HG03039 (cell line): ENCODE measurements around the gene GGN.
"Not testable (repeated sequence)": the region's sequence is repeated elsewhere in the genome, so short reads cannot be mapped to it uniquely, and the experiment has no call there.

Experiments
- ATAC-seq: cut with Tn5 transposase; IDR thresholded peaks from one replicate; pipeline ENCODE4 v1.9.1; 2021; ENCODE audit warnings: mild to moderate bottlenecking, moderate library complexity; ENCODE audit not compliant: unreplicated experiment

The GGN gene

DNA sequence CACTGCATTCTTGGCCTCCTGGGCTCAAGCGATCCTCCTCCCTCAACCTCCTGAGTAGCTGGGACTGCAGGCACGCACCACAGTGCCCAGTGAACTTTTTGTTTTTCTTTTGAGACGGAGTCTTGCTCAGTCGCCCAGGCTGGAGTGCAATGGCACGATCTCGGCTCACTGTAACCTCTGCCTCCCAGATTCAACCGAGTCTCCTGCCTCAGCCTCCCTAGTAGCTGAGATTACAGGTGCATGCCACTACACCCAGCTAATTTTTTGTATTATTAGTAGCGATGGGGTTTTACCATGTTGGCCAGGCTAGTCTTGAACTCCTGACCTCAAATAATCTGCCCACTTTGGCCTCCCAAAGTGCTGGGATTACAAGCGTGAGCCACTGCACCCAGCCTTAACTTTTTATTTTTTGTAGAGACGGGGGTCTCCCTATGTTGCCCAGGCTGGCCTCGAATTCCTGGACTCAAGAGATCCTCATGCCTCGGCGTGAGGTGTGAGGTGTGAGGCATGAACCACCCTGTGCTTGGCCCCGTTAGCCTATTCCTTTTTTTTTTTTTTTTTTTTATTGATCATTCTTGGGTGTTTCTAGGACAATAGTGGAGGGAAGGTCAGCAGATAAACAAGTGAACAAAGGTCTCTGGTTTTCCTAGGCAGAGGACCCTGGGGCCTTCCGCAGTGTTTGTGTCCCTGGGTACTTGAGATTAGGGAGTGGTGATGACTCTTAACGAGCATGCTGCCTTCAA, 24.7 kb downstream of the GGN start:
- ATAC-seq: not testable (repeated sequence)

DNA sequence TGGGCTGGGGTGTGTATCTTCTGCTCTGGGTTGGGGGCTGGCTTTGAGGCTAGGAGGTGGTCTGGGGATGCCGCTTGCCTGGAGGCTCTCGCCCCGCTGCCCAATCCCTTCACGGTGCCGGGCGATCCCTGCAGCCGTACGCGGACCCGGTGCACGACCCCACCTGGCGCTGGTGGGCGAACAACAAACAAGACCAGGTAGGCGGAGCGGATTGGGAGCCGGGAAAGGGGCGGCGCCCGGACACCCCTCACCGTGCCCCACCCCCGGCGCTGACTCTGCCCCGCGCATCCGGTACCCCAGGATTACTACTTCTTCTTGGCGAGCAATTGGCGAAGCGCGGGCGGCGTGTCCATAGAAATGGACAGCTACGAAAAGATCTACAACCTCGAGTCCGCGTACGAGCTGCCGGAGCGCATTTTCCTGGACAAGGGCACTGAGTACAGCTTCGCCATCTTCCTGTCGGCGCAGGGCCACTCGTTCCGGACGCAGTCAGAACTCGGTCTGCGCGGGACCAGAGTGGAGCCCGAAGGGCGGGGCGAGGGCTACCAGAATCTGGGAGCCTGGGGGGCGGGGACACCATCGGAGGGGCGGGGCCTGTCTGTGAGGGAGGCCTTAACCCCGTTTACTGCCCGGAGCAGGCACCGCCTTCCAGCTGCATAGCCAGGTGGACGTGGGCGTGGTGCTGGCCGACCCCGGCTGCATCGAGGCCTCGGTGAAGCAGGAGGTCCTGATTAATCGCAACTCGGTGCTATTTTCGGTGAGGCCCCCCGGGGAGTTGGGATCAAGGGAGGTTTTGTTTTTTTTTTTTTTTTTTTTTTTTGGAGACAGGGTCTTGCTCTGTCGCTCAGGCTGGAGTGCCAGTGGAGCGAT, 25.5 kb downstream of the GGN start:
- ATAC-seq: no peak

DNA sequence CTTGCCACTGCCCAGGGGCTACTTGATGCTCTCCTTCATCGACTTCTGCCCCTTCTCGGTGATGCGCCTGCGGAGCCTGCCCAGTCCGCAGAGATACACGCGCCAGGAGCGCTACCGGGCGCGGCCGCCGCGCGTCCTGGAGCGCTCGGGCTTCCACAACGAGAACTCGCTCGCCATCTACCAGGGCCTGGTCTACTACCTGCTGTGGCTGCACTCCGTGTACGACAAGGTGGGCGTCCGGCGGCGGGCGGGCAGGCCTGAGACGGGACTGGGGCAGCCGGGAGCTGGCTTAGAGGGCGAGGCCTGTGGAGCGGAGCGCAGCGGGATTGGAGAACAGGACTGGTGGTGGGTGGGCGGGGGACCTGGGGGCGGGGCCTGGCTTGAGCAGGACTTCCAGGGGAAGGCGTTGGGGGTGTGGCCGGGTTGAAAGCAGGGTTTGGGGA, 26.2 kb downstream of the GGN start:
- ATAC-seq: no peak

DNA sequence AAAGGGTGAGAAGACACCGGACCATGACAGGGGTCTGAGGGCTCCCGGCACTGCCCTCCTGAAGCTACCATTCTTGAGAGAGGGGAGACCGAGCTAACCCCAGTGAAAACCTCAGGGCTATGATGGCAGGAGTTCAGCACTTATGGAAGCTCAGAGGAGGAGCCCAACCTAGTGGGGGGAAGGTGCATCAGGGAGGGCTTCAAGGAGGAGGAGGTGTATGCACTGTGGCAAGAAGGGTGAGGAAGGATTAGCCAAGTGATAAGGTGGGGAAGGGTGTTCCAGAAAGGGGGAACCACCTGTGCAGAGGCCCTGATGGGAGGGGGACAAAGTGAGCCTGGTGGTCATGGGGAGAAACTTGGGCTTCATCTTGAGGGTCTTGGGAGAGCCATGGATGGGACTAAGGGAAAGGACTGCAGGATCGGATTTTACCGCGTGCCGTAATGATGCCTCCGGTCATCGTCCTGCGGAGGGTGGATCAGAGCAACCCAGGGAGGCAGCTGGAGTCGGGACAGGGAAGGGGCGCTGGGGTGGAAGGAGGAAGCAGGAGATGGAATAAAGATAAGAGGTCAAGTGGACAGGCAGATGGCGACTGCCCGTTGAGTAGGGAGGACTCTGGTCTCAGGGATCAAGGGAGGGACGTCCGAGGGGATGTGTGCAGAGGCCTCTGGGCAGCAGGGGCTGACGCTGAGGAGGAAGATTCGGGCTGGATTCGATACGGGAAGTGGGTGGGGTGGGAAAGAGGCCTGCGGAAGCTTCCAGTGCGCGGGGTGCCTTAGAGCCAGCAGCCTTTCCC, 26.8 kb downstream of the GGN start:
- no peak for ATAC-seq

DNA sequence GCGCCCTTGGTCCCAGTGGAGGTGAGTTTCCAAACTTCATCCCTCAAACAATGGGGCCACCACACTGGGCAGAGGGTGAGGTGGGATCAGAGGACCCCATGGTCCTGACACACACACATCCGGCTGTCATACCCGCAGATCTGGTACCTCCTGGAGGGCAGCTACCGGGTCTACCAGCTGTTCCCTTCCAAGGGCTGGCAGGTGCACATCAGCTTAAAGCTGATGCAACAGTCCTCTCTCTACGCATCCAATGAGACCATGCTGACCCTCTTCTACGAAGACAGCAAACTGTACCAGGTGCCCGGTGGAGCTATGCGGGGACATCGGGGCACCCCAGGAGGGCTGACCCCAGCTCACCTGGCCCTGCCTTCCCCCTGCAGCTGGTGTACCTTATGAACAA, 27.5 kb downstream of the GGN start:
- no peak for ATAC-seq

DNA sequence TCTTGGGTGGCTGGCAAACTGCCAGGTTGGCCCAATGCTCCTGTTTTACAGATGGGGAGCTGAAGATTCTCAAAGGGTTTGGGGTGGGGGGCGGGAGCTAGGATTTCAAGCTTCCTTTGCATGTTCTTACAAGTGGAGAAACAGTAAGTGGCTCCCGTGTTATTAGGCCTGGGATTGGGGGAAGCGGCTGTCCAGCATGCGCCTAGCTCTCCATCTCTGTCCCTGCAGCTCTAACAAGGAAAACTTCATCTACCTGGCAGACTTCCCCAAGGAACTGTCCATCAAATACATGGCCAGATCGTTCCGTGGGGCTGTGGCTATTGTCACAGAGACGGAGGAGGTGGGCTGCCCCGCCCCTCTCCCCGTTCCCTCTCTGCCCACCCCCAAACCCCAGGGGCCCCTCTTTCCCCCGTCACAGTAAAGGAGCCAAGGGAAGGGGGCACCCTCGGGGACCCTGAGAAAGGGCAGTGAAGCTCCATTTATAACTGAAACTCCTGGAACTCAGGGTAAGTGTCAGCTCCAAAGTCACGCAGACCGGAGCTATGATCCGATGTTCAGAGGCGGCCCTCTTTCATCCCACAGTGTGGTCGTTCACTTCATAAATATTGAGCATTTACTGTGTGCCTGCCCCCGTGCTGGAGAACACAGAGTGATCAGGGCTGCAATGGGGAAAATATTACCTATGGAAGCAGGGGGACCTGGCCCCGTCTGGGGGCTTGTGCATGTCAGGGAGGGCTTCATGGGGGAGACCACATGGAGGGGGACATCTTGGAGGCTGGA, 28.4 kb downstream of the GGN start:
- no peak for ATAC-seq

DNA sequence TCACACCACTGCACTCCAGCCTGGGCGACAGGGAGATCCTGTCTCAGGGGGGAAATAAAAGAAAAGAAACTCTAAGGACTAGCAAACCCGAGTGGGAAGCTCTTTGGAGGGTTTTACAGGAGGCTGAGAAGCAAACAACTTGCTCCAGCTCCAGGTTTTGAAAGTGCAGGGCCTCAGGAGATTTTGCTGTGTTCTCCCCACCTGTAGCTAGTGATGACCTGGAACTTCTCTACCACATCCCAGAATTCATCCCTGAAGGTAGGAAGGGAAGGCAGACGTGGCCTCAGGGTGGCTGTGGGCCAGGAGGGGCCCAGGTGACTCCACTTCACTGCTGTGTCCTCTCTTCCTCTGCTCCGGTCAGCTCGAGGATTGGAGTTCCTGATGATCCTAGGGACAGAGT, 29.8 kb downstream of the GGN start:
- ATAC-seq: no peak

DNA sequence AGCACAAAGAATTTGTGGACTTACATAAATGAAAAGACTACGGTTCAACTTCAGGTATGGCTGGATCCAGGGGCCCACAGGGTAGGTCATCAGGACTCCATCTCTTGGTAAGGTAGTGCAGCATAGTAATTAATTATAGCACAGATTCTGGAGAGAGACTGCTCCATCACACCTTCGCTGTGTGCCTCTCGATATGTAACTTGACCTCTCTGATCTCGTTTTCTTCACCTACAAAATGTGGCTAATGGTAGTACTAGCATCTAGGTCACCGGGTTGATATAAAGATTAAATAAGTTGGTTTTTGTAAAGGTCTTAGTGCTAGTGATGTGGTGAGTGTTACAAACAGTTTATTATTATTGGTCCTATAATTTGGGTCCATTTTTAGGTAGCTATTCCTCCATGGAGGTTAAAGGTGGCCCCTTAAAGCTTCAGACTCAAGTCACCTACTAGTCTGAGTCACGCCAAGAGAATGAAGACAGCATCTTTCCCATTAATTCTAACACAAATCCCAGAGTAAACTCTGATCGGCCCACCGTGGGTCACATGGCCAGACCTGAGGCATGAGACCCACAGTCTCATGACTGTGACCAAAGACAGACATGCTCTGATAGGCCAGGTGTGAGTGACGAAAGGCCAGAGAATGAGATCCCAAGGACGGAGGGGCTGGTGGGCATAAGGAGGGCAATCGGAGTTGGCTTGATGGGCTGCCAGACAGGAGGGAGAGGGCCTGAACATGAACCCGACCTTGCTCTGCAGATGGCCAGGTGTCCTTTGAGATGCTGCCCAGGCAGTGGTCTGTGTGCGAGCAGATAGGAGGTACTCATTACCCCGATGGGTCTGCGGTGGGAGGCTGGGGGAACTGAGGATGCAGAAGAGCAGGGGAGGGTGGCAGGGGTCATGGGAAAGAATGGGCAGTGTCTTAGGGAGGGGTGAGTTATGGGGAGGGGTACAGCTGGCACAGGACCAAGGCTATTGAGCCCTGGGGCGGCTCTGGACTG, 31.8 kb downstream of the GGN start:
- no peak for ATAC-seq

DNA sequence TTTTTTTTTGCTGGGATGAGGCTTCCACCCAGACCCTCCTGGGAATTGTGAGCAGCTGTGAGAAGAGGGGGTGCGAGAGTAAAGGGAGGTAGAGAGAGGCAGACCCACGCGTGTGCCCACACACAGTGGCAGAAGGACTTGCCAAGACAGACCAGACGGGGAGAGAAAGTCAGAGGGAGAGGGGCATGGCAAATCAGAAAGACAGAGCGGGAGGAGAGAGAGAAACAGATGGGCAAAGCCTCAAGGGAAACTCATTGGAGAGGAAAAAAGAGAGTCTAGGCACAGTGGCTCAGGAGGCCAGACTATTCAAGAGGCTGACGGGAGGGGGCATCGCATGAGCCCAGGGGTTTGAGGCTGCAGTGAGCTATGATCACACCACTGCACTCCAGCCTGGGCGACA, 35.2 kb downstream of the GGN start:
- no peak for ATAC-seq

DNA sequence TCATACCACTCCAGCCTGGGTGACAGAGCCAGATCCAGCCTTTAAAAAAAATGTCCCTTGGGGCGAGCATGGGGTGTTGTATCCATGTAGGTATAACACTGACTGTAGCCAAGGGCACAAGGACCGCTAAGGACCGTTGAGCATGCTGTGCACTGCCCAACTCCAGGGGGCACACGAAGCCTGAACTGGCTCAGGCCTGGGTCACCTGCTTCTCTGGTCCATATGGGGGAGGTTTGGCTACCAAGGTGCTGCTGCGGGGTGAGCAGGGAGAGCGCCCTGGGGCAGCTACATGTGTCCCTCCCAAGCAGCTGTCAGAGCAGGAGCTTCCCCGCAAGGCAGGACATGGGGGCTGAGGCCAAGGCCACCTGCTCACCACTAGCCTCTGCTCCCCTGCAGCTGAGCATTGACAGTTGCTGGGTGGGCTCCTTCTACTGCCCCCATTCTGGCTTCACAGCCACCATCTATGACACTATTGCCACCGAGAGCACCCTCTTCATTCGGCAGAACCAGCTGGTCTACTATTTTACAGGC, 35.9 kb downstream of the GGN start:
- ATAC-seq: no peak

DNA sequence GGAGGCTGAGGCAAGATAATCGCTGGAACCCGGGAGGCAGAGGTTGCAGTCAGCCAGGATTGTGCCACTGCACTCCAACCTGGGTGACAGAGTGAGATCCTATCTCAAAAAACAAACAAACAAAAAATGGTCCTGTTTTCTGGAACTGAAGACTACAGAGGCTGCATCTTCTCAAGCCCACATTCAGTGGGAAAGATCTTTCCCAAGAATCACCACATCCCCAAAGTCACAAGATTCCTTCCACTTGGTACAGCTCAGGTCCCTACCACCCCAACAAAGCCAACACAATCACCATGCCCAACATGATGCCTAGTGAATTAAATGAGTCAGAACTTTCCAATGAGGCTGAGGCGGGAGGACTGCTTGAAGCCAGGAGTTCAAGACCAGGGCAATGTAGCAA, 37.0 kb downstream of the GGN start:
- no peak for ATAC-seq

DNA sequence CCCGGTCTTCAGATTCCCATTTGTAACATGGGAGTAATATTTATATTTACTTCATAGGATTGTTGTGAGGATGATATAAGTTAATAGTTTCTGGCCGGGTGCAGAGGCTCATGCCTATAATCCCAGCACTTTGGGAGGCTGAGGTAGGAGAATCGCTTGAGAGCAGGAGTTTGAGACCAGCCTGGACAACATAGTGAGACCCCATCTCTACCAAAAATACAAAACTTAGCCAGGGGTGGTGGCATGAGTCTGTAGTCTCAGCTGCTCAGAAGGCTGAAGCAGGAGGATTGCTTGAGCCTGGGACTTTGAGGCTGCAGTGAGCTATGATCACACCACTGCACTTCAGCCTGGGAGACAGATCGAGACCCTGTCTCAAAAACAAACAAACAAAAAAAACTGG, 41.0 kb downstream of the GGN start:
- ATAC-seq: no peak

DNA sequence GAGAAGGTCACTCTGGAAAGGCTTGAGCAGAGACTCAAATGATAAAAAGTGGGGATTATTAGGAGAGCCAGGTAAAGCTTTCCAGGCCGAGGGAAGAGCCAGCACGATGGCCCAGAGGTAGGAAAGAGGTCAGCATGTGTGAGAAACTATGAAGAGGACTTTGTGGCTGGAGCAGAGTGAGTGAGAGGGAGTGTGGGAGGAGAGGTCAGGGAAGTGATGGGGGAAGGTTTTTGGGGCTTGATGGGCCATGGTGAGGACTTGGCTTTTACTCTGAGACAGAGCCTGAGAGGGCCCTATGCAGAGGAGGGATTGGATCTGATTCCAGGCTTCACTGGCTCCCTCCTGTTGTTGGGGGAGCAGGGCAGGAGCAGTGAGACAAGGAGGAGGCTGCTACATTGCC, 46.9 kb downstream of the GGN start:
- no peak for ATAC-seq

DNA sequence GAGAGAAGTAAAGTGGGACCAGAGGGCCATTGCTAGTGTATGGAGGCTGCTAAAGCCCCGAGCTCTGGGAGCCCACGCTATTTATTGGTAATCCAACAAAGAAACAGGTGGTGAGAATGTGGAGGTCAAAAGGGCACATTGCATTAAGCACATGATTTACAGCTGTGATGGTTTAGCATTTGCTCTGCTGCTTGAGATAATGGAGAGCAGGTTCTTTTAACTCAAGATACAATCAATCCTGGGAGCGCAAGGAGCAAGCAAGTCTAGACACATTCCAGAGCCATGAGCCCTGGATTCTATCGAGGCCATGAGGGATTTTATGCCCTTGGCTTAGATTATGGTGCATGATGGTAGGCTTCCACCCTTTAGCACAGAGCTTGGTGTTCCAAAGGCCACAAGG, 48.8 kb downstream of the GGN start:
- not testable (repeated sequence) for ATAC-seq

DNA sequence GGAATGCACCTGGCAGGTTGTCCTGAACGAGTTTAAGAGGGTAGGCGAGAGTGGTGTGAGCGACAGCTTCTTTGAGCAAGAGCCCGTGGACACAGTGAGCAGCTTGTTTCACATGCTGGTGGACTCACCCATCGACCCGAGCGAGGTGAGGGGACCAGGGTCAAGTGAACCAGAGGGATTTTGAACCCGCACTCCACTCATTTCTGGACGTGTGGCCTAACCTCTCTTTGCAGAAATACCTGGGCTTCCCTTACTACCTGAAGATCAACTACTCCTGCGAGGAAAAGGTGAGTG, 50.5 kb downstream of the GGN start:
- ATAC-seq: no peak

DNA sequence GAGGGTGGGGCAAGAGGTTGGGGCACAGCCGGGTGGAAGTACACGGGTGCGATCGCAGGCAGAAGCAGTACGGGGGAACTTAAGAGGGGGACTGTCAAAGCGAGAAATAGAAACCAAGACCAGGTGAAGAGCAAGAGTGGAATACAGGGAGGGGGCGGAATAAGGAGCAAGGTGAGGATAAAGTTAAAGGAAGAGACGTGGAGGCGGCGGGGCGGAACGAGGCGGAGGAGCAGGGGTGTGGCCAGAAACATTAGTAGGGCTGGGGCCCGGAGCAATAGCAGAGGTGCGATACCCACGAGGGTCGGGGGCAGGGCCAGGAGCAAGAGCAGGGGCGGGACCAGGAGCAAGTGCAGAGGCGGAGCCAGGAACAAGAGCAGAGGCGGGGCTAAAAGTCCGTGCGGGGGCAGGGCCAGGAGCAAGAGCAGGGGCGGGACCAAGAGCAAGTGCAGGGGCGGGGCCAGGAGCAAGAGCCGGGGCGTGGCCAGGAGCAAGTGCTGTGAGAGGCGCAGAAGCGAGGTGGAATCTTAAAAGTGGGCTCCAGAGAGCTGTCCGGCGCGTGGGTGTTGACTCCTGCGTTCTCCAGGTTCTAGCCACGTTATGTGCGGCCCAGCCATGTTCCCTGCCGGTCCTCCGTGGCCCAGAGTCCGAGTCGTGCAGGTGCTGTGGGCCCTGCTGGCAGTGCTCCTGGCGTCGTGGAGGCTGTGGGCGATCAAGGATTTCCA, 51.0 kb downstream of the GGN start:
- ATAC-seq: peak; percentile 45

DNA sequence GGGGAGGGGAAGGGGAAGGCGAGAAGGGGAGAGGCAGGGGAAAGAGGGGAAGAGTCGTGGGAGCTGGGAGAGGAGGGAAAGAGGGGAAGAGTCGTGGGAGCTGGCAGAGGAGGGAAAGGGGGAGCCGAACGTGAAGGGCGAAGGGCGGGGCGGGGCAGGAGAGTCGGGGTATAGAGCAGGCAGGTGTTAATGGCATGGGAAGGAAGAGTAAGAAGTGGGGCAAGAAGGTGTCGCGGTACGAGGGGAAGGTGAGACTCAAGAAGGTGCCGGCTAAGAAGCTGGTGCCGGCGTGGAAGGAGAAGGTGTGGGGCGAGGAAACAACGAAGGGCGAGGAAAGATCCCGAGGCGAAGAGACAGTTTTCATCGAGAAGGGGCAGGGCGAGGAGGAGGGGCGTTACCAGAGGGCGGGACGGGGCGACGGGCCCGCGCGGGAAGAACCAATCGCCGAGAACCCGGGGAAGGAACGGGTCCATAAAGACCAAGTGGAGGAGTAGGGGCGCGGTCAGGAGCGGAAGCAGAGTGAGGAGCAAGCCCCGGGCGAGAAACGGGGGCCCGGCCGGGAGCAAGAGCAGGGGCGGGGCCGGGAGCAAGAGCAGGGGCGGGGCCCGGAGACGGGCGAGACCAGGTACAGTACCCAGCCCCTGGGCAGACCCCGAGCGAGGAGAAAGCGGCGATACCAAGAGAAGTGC, 51.7 kb downstream of the GGN start:
- ATAC-seq: peak; percentile 68
